Transverse colon (tissue), 4 donors: ENCODE measurements around the gene CCDC91. TPM values are rescaled to one million over a fixed set of nuclear protein-coding genes. Genes with fewer than 3 reads are reported as not detected.

Experiments
- DNase-seq: peaks from one replicate; pipeline ENCODE4 v3.0.0-alpha.2; 2019
- H3K27ac ChIP-seq, 4 donors: fragments of 200-600 bp; sonication (generic); 2 replicates each; pipeline ENCODE4 v1.5.1; 2016 to 2018; ENCODE audit warnings: inconsistent platforms in 4 of 4
- H3K27me3 ChIP-seq: fragments of 200-600 bp; sonication (generic); 2 replicates; pipeline ENCODE4 v1.5.1; 2017; ENCODE audit warnings: inconsistent platforms
- H3K36me3 ChIP-seq, 4 donors: fragments of 200-600 bp; sonication (generic); 2 replicates each; pipeline ENCODE4 v1.5.1; 2017 to 2019; ENCODE audit warnings: inconsistent platforms in 4 of 4
- H3K4me1 ChIP-seq, 4 donors: fragments of 200-600 bp; sonication (generic); 2 replicates each; pipeline ENCODE4 v1.5.1; 2017 to 2020; ENCODE audit warnings: inconsistent platforms in 4 of 4
- H3K4me3 ChIP-seq, 4 donors: fragments of 200-600 bp; sonication (generic); 1 replicate in 1 of 4; 2 replicates in 3 of 4; pipeline versions ENCODE4 v1.5.1 to v1.6.1; 2017 to 2019; ENCODE audit warnings: inconsistent platforms in 4 of 4
- H3K9me3 ChIP-seq, 2 donors: fragments of 200-600 bp; sonication (generic); 2 replicates each; pipeline ENCODE4 v1.5.1; 2017 to 2019; ENCODE audit warnings: inconsistent platforms in 2 of 2
- CTCF ChIP-seq, 5 experiments: fragments of 200-600 bp in 3 of 5; fragments of 450-650 bp in 2 of 5; sonication (generic) in 3 of 5; IDR thresholded peaks; 1 replicate in 2 of 5; 2 replicates in 3 of 5; pipeline ENCODE4 v1.5.1; 2016 to 2017; ENCODE audit warnings: antibody characterized with exemption in 5 of 5, inconsistent platforms in 3 of 5, mild to moderate bottlenecking in 2 of 5, moderate library complexity in 1 of 5
- EP300 ChIP-seq: sonication (generic); formaldehyde crosslinking; IDR thresholded peaks from one replicate; pipeline ENCODE4 v1.6.1; 2017; ENCODE audit warnings: antibody characterized with exemption, low read depth
- POLR2A ChIP-seq: fragments of 450-650 bp; IDR thresholded peaks from one replicate; pipeline ENCODE4 v1.6.1; 2016; ENCODE audit warnings: antibody characterized with exemption, mild to moderate bottlenecking, moderate library complexity
- POLR2AphosphoS5 ChIP-seq, 3 donors: sonication (generic); formaldehyde crosslinking; IDR thresholded peaks; one replicate each; pipeline ENCODE4 v1.6.1; 2016; ENCODE audit warnings: antibody characterized with exemption in 3 of 3
- WGBS, 2 donors: methylation state at CpG; one replicate each; pipeline ENCODE4 v1.1.5; 2018; ENCODE audit warnings: low coverage in 1 of 2; 5-methylcytosine and 5-hydroxymethylcytosine counted together
- in situ Hi-C, 4 donors: fragments of 200-750 bp; cut with MboI; loops; one replicate each; pipeline versions ENCODE4 v1.15.0 to v1.15.1; 2017; ENCODE audit warnings: low sequenced_read_pairs in 3 of 4, low pct_ligation_motif_present in 1 of 4, low pct_unique_long_range_greater_than_20kb in 1 of 4
- intact Hi-C: fragments of 100-400 bp; cut with DNase I; formaldehyde crosslinking; loops from one replicate; pipeline ENCODE4 v1.15.1; 2023; ENCODE audit warnings: low total_unique reads
- total RNA-seq, 4 donors: library from RNA; depleted of rRNA; stranded (reverse); fragments of >200 nt; gene quantifications; one replicate each; pipeline ENCODE4 v1.1.0, GENCODE V29; 2016

The CCDC91 gene
- total RNA-seq, 4 donors from 2014 or later: 8.4 to 37.8 (median 35.5) TPM

GRCh38 chr12:28308891-28309290 lies 118.6 kb downstream of the CCDC91 start:
- no peaks in the 10 kb centered on the region for H3K27me3 ChIP-seq
- intact Hi-C loops: no loop called here
- H3K4me3 ChIP-seq: no peak overlapping the region
- no peak overlapping the region for H3K27ac ChIP-seq
- H3K4me1 ChIP-seq: no peaks in the 10 kb centered on the region
- TF ChIP-seq POLR2AphosphoS5 (IDR thresholded peaks at IDR 0.05): no peak
- WGBS, 2 donors: 92 to 94% methylated on average over 2 of the region's 2 CpGs
- no peak for DNase-seq
- in situ Hi-C loops: no loop called here
- peaks cover 0 to 34% (median 0%) of the 10 kb centered on the region in 4 donors for H3K36me3 ChIP-seq
- H3K9me3 ChIP-seq: no peaks in the 10 kb centered on the region

- DNase-seq: no peak
- peaks cover 0 to 32% (median 2%) of the 10 kb centered on the region in 4 donors for H3K36me3 ChIP-seq
- H3K27ac ChIP-seq: no peak overlapping the region
- peaks cover 11 to 18% of the 10 kb centered on the region in 2 donors for H3K9me3 ChIP-seq
- in situ Hi-C loops (no loop called here), intact Hi-C loops (no loop called here)
- TF ChIP-seq EP300: no peak
- TF ChIP-seq CTCF (IDR thresholded peaks at IDR 0.05): no peak
- TF ChIP-seq POLR2AphosphoS5 (IDR thresholded peaks at IDR 0.05): no peak
- no peak for TF ChIP-seq POLR2A
- no peaks in the 10 kb centered on the region for H3K4me1 ChIP-seq
- no peaks in the 10 kb centered on the region for H3K27me3 ChIP-seq
- 89 to 91% methylated on average over 1 of the region's 1 CpG for WGBS, 2 donors
- H3K4me3 ChIP-seq: no peak overlapping the region
Measured at GRCh38 chr12:28313631-28314030, 123.4 kb downstream of the CCDC91 start.

- Histone ChIP-seq H3K9me3 (peaks cover 11 to 18% of the 10 kb centered on the region in 2 donors), H3K4me3 (no peak overlapping the region), H3K27ac (no peak overlapping the region), H3K27me3 (no peaks in the 10 kb centered on the region), H3K4me1 (peaks cover 0 to 11% (median 2%) of the 10 kb centered on the region in 4 donors), H3K36me3 (peaks cover 0 to 26% (median 2%) of the 10 kb centered on the region in 4 donors)
- no peak for TF ChIP-seq POLR2A
- no peak for TF ChIP-seq POLR2AphosphoS5 (IDR thresholded peaks at IDR 0.05)
- intact Hi-C loops (no loop called here), in situ Hi-C loops (no loop called here)
- DNase-seq: no peak
Measured at GRCh38 chr12:28316049-28316448, 125.8 kb downstream of the CCDC91 start.

GRCh38 chr12:28318273-28318672 lies 128.0 kb downstream of the CCDC91 start:
- Histone ChIP-seq H3K27ac (no peak overlapping the region), H3K9me3 (peaks cover 11 to 18% of the 10 kb centered on the region in 2 donors), H3K4me3 (no peak overlapping the region), H3K4me1 (peaks cover 0 to 12% (median 2%) of the 10 kb centered on the region in 4 donors), H3K36me3 (peaks cover 0 to 22% (median 2%) of the 10 kb centered on the region in 4 donors), H3K27me3 (no peaks in the 10 kb centered on the region)
- intact Hi-C loops (no loop called here), in situ Hi-C loops (no loop called here)
- 77 to 78% methylated on average over 3 of the region's 3 CpGs for WGBS, 2 donors
- DNase-seq: no peak
- TF ChIP-seq EP300 (no peak), CTCF (IDR thresholded peaks at IDR 0.05) (no peak), POLR2AphosphoS5 (IDR thresholded peaks at IDR 0.05) (no peak), POLR2A (no peak)

- Histone ChIP-seq H3K27ac (no peak overlapping the region), H3K9me3 (peaks cover 9 to 14% of the 10 kb centered on the region in 2 donors), H3K4me1 (peaks cover 0 to 12% (median 2%) of the 10 kb centered on the region in 4 donors), H3K27me3 (no peaks in the 10 kb centered on the region), H3K4me3 (no peak overlapping the region), H3K36me3 (peaks cover 0 to 18% (median under 1%) of the 10 kb centered on the region in 4 donors)
- no peak for DNase-seq
- in situ Hi-C loops (no loop called here), intact Hi-C loops (no loop called here)
- 60 to 92% methylated on average over 1 of the region's 1 CpG for WGBS, 2 donors
- TF ChIP-seq CTCF (IDR thresholded peaks at IDR 0.05) (no peak), EP300 (no peak), POLR2AphosphoS5 (IDR thresholded peaks at IDR 0.05) (no peak), POLR2A (no peak)
Measured at GRCh38 chr12:28320353-28320752, 130.1 kb downstream of the CCDC91 start.
